Middle frontal gyrus (tissue), 1 donor: ENCODE measurements around the gene PRXL2B.
"Not testable (repeated sequence)": the region's sequence is repeated elsewhere in the genome, so short reads cannot be mapped to it uniquely, and the experiment has no call there.

Experiments
- DNase-seq: peaks from one replicate; pipeline ENCODE4 v3.0.0-alpha.2; 2015; ENCODE audit warnings: low spot score; ENCODE audit errors: extremely low spot score

The PRXL2B gene, protein sequence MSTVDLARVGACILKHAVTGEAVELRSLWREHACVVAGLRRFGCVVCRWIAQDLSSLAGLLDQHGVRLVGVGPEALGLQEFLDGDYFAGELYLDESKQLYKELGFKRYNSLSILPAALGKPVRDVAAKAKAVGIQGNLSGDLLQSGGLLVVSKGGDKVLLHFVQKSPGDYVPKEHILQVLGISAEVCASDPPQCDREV

GRCh38 chr1:2586154-2587070, at the start of gene PRXL2B:
Gene PRXL2B (plus strand): TSS chr1:2586777. CDS start chr1:2586886, 109 bp downstream.
- peak; percentile 97 for DNase-seq

GRCh38 chr1:2537784-2538115, 48.8 kb upstream of the PRXL2B start:
- no peak for DNase-seq

DNA sequence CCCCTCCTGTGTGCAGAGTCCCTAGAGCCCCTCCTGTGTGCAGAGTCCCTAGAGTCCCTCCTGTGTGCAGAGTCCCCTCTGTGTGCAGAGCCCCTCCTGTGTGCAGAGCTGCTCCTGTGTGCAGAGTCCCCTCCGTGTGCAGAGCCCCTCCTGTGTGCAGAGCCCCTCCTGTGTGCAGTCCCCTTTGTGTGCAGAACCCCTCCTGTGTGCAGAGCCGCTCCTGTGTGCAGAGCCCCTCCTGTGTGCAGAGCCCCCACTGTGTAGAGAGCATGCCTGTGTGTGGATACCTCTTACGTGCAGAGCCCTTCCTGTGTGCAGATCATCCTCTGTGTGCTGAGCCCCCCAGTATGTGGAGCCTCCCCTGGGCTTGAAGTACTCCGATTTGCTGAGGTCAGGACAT, 48.2 kb upstream of the PRXL2B start:
- no peak for DNase-seq

DNA sequence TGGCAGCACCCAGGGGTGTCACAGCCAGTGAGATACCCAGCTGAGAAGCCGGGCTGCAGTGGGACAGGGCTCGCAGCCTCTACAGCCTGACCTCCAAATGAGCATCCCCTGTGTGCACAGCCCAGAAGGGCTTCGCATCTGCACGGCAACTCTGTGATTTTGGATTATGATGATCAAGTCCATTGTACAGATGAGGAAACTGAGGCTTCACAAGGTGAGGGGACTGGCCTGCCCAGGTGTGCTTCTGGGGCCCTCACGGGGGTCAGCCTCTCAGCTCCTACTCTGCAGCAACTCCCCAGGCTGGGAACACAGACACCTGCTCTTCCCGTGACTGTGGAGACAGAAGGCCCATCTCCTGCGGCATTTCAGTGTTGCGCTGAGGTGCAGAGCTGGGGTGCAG, 47.7 kb upstream of the PRXL2B start:
- no peak for DNase-seq

DNA sequence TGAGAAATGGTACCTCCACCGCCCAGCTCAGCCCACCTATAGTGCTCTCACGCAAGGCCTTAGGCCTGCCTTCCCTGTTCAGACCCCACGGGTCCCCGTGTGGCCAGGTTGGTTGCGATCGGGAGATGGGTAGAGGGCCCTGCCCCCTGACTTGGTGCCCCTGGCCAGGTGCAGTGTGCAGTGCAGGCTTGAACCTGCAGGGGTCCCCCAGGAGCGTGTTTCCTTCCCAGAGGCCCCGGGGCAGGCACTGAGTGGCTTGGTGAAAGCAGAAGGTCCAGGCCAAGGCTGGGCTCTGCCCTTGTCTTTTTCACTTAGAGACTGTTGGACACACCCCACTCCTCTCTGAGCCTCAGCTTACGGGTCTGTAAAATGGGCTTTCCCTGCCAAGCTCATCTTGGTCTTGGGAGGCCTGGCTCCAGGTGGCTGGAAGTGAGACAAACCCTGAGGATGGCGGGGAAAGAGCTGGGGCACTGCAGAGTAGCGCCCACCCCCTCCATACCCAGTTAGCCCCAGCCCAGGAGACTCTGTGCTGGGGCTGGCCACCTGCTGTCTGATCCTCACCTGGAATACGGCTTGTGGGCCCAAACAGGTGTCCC, 47.2 kb upstream of the PRXL2B start:
- DNase-seq, result no peak

DNA sequence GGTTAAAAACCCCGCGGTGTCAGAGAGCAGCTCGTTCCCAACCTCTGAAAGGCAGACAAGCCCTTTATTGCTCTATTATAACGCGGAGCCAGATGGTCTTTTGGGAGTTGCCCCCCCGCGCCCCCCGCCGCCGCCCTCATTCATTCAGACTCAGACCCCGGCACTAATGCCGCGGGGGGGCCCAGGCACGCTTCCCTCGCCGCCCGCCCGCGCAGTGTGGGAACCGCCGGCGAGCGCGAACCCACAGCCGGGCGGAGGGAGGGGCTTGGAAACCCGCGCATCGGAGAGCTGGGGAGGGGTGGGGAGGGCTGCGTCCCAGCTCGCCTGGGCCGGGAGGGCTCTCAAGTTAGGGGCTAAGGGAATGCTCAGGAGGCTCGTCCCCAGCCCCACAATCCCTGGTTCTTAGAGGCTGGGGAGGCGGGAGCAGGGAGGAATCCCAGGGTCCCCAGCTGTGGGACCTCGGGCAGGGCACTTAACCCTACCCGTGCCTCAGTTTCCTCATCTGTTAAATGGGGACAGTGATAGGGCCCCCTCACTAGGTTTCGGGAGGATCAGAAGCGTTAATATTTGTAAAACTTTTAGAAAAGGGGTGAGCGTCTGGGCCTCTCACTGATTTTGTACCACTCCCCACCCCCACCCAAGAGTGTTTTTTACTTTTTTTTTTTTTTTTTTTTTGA, 45.6 kb upstream of the PRXL2B start:
- no peak for DNase-seq

- no peak for DNase-seq
Observed at GRCh38 chr1:2541619-2542245, 44.8 kb upstream of the PRXL2B start.

- DNase-seq, result no peak
Observed at GRCh38 chr1:2542246-2542915, 44.2 kb upstream of the PRXL2B start.

- DNase-seq, result no peak
Observed at GRCh38 chr1:2543543-2544092, 43.0 kb upstream of the PRXL2B start.

DNA sequence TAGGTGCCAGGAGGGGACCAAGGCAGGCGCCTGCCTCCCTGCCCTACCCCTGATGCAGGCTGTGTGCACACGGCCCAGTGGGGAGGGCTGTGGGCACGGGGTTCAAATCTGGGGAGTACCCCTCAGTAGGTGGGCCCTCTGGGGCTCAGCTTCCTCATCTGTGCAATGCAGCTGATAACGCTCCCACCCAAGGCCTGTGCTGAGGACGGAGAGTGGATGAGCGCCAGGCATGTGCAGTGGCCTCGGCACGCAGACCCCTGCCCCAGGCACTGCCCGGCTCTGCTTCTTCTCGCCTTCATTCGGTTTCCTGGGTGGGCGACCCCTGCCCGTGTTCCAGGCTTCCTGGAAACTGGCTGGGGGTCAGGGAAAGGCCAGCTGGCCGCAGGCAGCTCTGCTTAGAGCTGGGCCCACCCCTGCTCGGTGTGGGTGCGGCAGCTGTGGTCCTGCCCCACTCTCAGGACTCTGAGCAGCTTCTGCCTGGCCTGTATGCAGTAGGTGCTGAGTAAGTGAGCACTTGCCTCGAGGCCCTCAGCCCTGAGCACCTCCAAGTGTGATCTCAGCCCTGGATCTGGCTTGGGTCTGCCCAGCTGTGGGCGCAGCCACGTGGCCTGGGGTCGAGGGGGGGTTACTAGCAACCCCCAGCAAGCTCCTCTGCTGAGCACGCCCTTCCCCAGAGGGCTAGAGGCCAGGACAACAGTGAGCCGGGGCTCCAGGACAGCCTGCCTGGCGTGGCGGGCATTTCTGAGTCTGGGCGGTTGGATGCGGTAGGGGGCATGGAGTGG, 42.3 kb upstream of the PRXL2B start:
- no peak for DNase-seq

DNA sequence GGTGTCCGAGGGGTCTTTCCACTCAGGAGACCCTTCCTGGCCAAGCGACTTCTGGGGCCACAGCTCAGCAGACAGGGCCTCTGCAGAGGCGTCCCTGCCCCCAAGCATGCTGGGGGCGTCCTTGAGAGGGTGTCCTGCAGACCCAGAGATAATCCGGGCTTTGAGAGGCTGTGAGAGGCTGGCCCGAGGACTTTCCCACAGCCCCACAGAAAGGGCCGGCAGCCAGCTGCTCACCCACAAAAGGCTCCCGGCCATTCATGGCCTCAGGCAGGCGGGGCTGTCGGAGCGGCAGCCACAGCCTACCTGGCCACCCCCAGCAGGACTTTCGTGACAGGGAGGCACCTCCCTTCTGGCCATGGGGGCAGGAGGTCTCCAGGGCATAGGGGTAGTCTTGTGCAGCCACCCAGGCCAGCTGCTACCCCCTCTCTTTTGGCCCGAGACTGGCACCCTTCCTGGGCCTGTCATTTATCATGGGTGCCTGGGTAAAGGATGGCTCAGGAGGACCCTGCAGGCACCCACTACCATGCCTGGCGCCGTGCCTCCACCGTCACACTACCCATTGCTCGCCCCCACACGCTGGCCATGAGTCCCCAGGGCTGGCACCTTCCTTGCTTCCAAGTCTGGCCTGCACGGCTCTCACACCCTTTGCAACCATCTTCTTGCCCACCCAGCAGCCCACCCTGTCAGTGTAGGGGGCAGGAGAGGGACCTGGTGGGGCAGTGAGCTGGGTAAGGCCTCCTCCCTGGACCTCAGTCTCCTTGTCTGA, 41.5 kb upstream of the PRXL2B start:
- no peak for DNase-seq

DNA sequence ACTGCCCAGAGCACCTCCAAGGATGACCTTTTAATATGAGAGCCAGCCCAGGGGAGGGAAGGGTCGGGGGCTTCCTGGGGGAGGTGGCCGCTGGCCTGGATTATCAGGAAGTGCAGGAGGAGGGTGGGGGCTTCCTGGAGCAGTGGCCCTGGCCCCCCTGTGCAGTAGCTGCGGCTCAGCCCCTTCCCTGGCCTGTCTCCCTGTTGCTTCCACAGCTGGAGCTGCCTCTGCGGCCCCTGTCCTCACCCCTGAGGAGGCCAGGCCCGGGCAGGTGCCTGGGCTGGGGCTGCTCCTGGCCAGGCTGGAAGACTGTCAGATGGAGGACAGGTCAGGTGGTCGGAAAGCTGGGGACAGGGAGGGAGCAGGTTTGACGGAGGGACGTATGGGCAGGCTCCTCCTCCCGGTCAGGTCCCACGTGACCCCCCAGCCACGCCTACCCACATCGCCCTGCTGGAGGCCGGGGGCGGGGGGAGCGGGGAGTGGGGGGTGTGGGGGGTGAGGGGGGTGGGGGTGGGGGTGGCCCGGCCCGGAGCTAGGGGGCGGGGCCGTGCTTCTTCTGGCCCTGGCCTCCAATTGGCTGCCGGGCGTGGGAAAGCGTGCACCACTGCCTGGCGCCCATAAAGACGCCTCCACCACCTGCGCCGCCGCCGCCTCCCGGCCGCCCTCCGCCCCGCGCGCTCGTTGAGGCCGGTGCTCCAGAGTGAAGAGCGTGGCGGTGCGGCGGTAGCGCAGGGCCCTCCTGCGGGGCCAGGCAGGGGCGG, 40.6 kb upstream of the PRXL2B start:
- DNase-seq, result no peak

DNA sequence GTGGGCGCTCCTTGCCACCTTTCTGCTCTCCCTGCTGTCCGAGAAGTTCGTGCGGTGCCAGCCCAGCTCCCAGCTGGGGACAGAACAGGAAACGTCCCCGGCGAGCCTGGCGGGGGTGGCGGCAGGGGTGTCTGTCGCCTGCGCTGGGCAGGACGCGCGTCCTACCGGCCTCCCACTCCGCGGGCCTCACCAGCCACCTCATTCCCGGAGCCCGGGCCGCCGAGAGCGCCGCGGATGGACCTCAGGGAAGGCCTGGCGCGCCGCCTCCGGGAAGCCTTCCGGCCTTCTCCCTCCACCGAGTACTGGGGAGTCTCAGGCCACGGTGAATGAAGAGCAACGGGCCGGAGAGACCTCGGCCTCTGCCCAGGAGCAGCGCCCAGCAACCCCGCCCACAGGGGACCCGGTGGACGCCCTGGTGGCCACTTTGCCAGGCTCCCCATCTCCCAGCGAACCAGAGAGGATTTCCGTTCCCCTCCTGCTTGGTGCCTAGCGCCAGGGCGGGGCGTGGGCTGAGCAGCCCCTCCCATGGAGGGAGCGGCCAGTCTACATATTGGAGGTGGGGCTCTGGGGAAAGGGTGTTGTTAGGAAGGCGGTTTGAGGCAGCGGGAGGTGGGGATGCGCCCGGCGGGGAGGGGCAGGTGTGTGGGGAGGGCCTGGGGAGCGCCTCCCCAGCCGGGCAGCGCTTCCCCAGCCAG, 39.9 kb upstream of the PRXL2B start:
- DNase-seq, result no peak

DNA sequence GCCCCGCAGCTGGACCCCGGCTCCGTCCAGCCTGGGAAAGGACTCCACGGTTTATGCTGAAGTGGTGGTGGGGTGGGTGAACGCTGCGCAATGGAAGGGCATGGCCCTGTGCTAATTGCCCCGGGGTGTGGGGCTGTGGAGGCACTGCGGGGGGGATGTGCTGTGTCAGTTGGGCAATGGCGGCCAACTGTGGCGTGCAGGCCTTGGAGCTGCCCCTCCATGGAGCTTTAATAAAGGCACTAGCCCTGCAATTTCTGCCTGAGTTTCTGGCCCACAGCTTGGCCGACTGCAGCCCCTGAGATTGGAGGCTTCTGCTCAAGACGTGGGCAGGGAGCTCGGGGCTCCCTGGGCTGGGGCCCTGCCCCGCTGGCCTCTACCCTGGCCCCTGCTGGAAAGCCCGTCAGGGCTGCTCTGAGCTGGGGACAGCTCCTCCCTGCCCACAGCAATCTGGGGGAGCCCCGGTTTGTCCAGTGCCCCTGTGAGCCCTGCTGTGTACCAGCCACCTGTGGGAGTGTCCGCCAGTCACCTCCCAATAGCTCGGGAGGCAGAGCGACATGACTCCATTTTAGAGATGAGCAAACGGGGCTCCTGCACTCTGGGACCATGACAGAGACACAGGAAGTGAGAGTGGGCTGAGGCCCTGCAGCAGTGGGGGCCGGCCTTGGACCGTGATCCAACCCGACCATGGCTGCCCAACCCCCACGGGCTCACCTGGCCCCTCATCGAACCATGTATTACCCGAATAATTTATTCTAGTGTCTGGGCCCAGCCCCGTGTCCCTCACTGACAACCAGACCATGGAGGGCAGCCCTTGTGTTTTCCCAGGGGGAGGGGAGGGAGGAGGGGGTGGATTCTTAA, 39.1 kb upstream of the PRXL2B start:
- no peak for DNase-seq

DNA sequence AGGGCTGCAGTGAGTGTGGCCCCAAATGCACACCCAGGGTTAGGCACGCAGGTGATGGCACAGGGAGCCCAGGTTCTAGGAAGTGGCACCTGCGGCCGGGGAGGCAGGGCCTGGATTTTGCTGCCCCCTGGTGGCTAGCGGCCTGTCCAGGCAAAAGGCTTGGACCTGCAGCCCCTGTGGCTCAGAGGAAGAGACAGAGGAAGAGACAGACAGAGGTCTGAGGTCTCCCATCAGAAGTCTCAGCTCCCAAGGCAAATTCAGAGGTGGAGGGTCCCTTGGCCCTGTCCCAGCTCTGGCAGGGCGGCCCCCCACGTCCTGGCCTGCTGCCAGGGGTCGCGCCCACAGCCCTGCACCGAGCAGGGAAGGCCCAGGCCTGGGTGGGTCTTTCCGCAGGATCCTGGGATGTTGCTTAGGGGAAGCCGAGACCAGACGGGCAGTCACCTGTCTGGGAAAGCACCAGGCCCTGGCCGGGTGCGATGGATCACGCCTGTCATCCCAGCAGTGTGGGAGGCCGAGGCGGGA, 38.4 kb upstream of the PRXL2B start:
- peak; percentile 67 for DNase-seq

DNA sequence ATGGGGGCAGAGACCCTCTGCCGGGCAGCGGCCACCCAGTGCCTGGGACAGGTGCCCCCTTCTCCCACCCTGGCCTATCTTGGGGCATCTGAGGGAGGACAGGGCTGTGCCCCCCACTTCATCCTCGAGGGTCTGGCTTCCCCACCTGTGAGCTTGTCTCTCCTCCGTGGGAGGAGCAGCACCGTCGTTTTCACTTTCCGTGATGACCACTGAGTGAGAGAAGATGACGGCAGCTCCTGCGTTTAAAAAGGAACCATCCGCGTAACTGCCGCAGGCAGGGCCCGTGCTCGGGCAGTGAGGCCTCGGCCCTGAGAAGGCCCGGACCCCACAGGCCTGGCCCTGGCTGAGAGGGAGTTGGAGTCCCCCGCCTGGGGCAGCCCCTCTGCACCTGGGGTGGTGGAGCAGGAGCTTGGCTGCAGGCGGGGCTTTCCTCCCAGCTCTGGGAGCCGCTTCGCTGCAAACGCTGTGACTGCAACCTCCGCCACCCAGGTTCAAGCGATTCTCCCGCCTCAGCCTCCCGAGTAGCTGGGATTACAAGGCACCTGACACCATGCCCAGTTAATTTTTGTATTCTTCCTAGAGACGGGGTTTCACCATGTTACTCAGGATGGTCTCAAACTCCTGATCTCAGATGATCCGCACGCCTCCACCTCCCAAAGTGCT, 37.1 kb upstream of the PRXL2B start:
- DNase-seq, result not testable (repeated sequence)
